ENCODE data around the gene IL18R1.

DNA sequence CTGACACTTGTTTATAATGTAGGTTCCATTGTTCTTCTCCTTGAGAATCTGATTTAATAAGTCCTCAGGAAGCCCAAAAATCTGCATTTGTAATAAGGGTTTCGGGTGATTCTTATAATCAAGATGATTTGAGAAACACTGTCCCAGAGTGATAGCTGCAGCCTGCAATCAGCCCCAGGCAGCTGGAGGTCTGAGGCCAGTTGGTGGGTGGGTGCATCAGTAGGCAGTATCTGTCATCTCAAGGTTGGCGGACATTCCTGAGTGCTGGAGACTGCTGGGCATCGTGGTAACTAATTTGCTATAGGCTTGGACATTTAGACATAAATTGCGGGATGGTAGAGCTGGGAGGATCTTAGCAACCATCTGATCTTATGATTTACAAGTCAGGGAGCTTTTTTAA is 64.7 kb downstream of the IL18R1 start:
- TF ChIP-seq POLR2AphosphoS5 (IDR thresholded peaks at IDR 0.05) (no peak), POLR2A (IDR thresholded peaks at IDR 0.05) (no peak)
- TF ChIP-seq, protein P1, sequence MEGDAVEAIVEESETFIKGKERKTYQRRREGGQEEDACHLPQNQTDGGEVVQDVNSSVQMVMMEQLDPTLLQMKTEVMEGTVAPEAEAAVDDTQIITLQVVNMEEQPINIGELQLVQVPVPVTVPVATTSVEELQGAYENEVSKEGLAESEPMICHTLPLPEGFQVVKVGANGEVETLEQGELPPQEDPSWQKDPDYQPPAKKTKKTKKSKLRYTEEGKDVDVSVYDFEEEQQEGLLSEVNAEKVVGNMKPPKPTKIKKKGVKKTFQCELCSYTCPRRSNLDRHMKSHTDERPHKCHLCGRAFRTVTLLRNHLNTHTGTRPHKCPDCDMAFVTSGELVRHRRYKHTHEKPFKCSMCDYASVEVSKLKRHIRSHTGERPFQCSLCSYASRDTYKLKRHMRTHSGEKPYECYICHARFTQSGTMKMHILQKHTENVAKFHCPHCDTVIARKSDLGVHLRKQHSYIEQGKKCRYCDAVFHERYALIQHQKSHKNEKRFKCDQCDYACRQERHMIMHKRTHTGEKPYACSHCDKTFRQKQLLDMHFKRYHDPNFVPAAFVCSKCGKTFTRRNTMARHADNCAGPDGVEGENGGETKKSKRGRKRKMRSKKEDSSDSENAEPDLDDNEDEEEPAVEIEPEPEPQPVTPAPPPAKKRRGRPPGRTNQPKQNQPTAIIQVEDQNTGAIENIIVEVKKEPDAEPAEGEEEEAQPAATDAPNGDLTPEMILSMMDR (IDR thresholded peaks at IDR 0.05) = no peak
